ENCODE results near the gene MIS12. TPM values are rescaled to one million over a fixed set of nuclear protein-coding genes. Genes with fewer than 3 reads are reported as not detected.

The MIS12 gene
- total RNA-seq, 1 donor from 2014 or later = 53.7 TPM

DNA sequence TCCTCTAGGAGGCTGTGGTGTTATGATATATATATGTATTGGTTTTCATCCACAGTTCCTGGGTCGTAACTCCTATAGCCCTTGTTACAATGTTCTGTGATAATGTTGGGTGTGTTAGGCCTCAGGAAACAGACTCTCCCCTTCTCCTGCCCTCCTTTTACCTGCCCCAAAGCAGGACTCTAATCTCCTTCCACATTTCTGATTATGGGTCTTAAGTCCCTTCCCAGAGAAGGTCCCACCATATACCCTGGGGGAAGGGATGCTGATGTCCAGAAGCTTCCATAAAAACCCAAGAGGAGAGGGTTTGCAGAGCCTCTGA, 47.0 kb upstream of the MIS12 start:
- Mint-ChIP-seq H3K4me3 (peak overlapping the region; percentile 85), H3K4me1 (peaks cover 24% of the 10 kb centered on the region), H3K27me3 (ENCODE audit: insufficient read depth, low read depth) (peaks cover 2% of the 10 kb centered on the region), H3K27ac (peak overlapping the region; percentile 44), H3K9me3 (no peaks in the 10 kb centered on the region), H3K36me3 (peaks cover 26% of the 10 kb centered on the region)
- Histone ChIP-seq H3F3A (ENCODE audit: low read depth) (peaks cover 32% of the 10 kb centered on the region), H2AFZ (replicated peaks) (peak overlapping the region; percentile 43), H3K9me3 (ENCODE audit: low read depth) (no peaks in the 10 kb centered on the region), H3K79me2 (ENCODE audit: low read depth) (peaks cover 42% of the 10 kb centered on the region), H3K4me3 (peak overlapping the region; percentile 89), H3K4me1 (peaks cover 5% of the 10 kb centered on the region), H3K36me3 (peaks cover 16% of the 10 kb centered on the region), H3K27ac (no peak overlapping the region), H3K9ac (no peak overlapping the region), H3K4me2 (peak overlapping the region; percentile 62), H3K27me3 (no peaks in the 10 kb centered on the region), H4K20me1 (ENCODE audit: low read depth) (peaks cover 7% of the 10 kb centered on the region)
- TF ChIP-seq, protein P1, sequence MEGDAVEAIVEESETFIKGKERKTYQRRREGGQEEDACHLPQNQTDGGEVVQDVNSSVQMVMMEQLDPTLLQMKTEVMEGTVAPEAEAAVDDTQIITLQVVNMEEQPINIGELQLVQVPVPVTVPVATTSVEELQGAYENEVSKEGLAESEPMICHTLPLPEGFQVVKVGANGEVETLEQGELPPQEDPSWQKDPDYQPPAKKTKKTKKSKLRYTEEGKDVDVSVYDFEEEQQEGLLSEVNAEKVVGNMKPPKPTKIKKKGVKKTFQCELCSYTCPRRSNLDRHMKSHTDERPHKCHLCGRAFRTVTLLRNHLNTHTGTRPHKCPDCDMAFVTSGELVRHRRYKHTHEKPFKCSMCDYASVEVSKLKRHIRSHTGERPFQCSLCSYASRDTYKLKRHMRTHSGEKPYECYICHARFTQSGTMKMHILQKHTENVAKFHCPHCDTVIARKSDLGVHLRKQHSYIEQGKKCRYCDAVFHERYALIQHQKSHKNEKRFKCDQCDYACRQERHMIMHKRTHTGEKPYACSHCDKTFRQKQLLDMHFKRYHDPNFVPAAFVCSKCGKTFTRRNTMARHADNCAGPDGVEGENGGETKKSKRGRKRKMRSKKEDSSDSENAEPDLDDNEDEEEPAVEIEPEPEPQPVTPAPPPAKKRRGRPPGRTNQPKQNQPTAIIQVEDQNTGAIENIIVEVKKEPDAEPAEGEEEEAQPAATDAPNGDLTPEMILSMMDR (IDR thresholded peaks at IDR 0.05) = peak; percentile 27
- no peak for TF ChIP-seq EZH2phosphoT487 (IDR thresholded peaks at IDR 0.05)
- TF ChIP-seq EZH2 (IDR thresholded peaks at IDR 0.05) = no peak
- no peak for DNase-seq (ENCODE audit: low spot score)

DNA sequence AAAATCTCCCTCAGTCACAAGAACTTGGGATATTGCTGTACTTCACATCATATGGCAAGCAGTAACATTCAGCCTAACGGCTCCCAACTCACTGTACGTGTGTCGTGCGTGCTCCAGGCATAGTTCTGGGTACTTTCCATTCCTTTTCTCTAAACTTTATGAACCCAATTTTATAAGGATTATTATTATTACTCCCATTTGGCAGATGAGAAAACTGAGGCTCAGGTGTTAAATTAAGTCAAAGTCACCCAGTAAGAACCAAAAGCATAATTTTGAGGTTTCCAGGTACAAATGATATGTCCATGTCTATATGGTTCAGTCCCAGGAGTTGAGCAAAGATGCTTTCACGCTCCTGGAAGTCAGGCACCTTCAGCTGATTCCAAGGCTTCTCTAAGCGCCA, 42.6 kb upstream of the MIS12 start:
- H3K9me3 Mint-ChIP-seq = no peaks in the 10 kb centered on the region

DNA sequence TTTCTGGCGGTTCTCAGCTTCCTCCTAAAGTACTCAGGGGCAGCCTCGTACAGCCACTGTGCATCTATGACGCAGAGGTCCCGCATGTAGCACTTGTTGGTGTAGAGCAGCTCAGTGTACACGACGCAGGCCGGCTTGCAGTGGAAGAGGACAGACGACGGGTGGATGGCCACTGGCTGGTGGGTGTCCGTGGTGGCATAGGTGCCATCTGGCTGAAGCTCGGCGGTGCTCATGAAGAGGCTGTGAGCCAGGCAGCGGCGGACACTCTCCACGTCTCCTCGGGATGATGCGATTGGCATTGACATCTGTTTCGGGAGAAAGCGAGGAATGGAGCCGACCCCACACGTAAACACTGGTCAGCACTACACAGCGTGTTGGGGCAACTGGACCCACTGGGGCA, 42.2 kb upstream of the MIS12 start:
- Mint-ChIP-seq H3K36me3 (peaks cover 19% of the 10 kb centered on the region), H3K4me1 (peaks cover 3% of the 10 kb centered on the region), H3K9me3 (no peaks in the 10 kb centered on the region), H3K27me3 (ENCODE audit: insufficient read depth, low read depth) (peaks cover 4% of the 10 kb centered on the region), H3K4me3 (no peak overlapping the region), H3K27ac (no peak overlapping the region)
- H3K4me2 ChIP-seq = no peak overlapping the region
- no peak overlapping the region for H2AFZ ChIP-seq (replicated peaks)
- H3K4me1 ChIP-seq = no peaks in the 10 kb centered on the region
- H3K79me2 ChIP-seq (ENCODE audit: low read depth) = no peaks in the 10 kb centered on the region
- no peak overlapping the region for H3K27ac ChIP-seq
- peaks cover 25% of the 10 kb centered on the region for H3F3A ChIP-seq (ENCODE audit: low read depth)
- H4K20me1 ChIP-seq (ENCODE audit: low read depth) = no peaks in the 10 kb centered on the region
- DNase-seq (ENCODE audit: low spot score) = no peak
- H3K4me3 ChIP-seq = no peak overlapping the region
- no peaks in the 10 kb centered on the region for H3K9me3 ChIP-seq (ENCODE audit: low read depth)
- TF ChIP-seq EZH2phosphoT487 (IDR thresholded peaks at IDR 0.05) (no peak), EZH2 (IDR thresholded peaks at IDR 0.05) (no peak)
- TF ChIP-seq, protein P1 (IDR thresholded peaks at IDR 0.05) = no peak
- H3K9ac ChIP-seq = no peak overlapping the region
- H3K36me3 ChIP-seq = peaks cover 5% of the 10 kb centered on the region
- H3K27me3 ChIP-seq = no peaks in the 10 kb centered on the region

More for the DNA sequence above, 42.6 kb upstream of the MIS12 start:
- Mint-ChIP-seq H3K27ac (no peak overlapping the region), H3K36me3 (peaks cover 16% of the 10 kb centered on the region), H3K27me3 (ENCODE audit: insufficient read depth, low read depth) (peaks cover 4% of the 10 kb centered on the region), H3K4me3 (no peak overlapping the region), H3K4me1 (peaks cover 4% of the 10 kb centered on the region)
- TF ChIP-seq, protein P1 (IDR thresholded peaks at IDR 0.05) = no peak
- peaks cover 5% of the 10 kb centered on the region for H3K36me3 ChIP-seq
- peaks cover 26% of the 10 kb centered on the region for H3F3A ChIP-seq (ENCODE audit: low read depth)
- H3K9ac ChIP-seq = no peak overlapping the region
- no peak overlapping the region for H3K4me3 ChIP-seq
- DNase-seq (ENCODE audit: low spot score) = no peak
- H3K27ac ChIP-seq = no peak overlapping the region
- H3K4me1 ChIP-seq = no peaks in the 10 kb centered on the region
- no peaks in the 10 kb centered on the region for H3K9me3 ChIP-seq (ENCODE audit: low read depth)
- H3K4me2 ChIP-seq = no peak overlapping the region
- no peak overlapping the region for H2AFZ ChIP-seq (replicated peaks)
- H3K27me3 ChIP-seq = no peaks in the 10 kb centered on the region
- peaks cover 2% of the 10 kb centered on the region for H3K79me2 ChIP-seq (ENCODE audit: low read depth)
- H4K20me1 ChIP-seq (ENCODE audit: low read depth) = no peaks in the 10 kb centered on the region

DNA sequence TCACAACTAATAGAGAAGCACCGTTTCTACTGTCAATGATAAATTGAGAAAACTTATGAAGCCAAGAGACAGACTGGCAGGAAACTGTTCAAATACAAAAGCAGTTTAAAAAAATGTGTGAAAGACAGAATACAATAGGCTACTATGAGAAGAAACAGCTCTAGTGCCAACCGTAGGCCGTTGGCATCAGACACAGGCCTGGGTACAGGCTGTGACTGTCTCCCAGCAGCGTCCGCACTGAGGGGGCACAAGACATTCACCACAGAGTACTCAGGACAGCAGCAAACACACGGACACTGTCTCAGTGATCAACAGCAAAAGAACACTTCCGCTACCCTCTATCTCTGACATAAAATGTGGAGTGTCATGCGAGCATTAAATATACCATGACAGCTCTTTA, 39.6 kb upstream of the MIS12 start:
- H3K4me2 ChIP-seq = no peak overlapping the region
- no peaks in the 10 kb centered on the region for H3K27me3 ChIP-seq
- Mint-ChIP-seq H3K36me3 (peaks cover 22% of the 10 kb centered on the region), H3K4me1 (no peaks in the 10 kb centered on the region), H3K27ac (no peak overlapping the region), H3K27me3 (ENCODE audit: insufficient read depth, low read depth) (peaks cover 2% of the 10 kb centered on the region), H3K4me3 (no peak overlapping the region), H3K9me3 (no peaks in the 10 kb centered on the region)
- H3K79me2 ChIP-seq (ENCODE audit: low read depth) = no peaks in the 10 kb centered on the region
- no peak overlapping the region for H2AFZ ChIP-seq (replicated peaks)
- peaks cover 5% of the 10 kb centered on the region for H3F3A ChIP-seq (ENCODE audit: low read depth)
- TF ChIP-seq EZH2phosphoT487 (IDR thresholded peaks at IDR 0.05) (no peak), EZH2 (IDR thresholded peaks at IDR 0.05) (no peak)
- TF ChIP-seq, protein P1 (IDR thresholded peaks at IDR 0.05) = no peak
- H4K20me1 ChIP-seq (ENCODE audit: low read depth) = no peaks in the 10 kb centered on the region
- H3K4me3 ChIP-seq = no peak overlapping the region
- H3K9me3 ChIP-seq (ENCODE audit: low read depth) = no peaks in the 10 kb centered on the region
- H3K27ac ChIP-seq = no peak overlapping the region
- no peak for DNase-seq (ENCODE audit: low spot score)
- peaks cover 8% of the 10 kb centered on the region for H3K36me3 ChIP-seq
- no peak overlapping the region for H3K9ac ChIP-seq
- H3K4me1 ChIP-seq = no peaks in the 10 kb centered on the region
